ENCODE data around the gene TMEM139.
A peak's percentile ranks its signal among the peaks of the same experiment; 100 is the strongest.

TMEM139 gene

GRCh38 chr7:143284591-143285469 is at the start of gene TMEM139:
TSS of gene TMEM139 (plus strand) at chr7:143284958. CDS start at chr7:143285958, 1,000 bp downstream.
- DNase-seq (ENCODE audit: low spot score), result no peak

- no peak for DNase-seq (ENCODE audit: low spot score)
Measured at GRCh38 chr7:143235561-143235960, 49.2 kb upstream of the TMEM139 start.

- no peak for DNase-seq (ENCODE audit: low spot score)
Measured at GRCh38 chr7:143236408-143236990, 48.3 kb upstream of the TMEM139 start.

GRCh38 chr7:143237366-143237765 is 47.4 kb upstream of the TMEM139 start:
- no peak for DNase-seq (ENCODE audit: low spot score)

- DNase-seq (ENCODE audit: low spot score), result no peak
Measured at GRCh38 chr7:143238289-143238980, 46.3 kb upstream of the TMEM139 start.

GRCh38 chr7:143239813-143240212 is 44.9 kb upstream of the TMEM139 start:
- no peak for DNase-seq (ENCODE audit: low spot score)

- peak; percentile 34 for DNase-seq (ENCODE audit: low spot score)
Measured at GRCh38 chr7:143240291-143241168, 44.2 kb upstream of the TMEM139 start.

- DNase-seq (ENCODE audit: low spot score), result no peak
Measured at GRCh38 chr7:143242306-143242705, 42.5 kb upstream of the TMEM139 start.

GRCh38 chr7:143243111-143243510 is 41.6 kb upstream of the TMEM139 start:
- DNase-seq (ENCODE audit: low spot score), result no peak

GRCh38 chr7:143243614-143244013 is 41.1 kb upstream of the TMEM139 start:
- no peak for DNase-seq (ENCODE audit: low spot score)

GRCh38 chr7:143244321-143244720 is 40.4 kb upstream of the TMEM139 start:
- DNase-seq (ENCODE audit: low spot score), result no peak

- DNase-seq (ENCODE audit: low spot score), result no peak
Measured at GRCh38 chr7:143245123-143245522, 39.6 kb upstream of the TMEM139 start.

GRCh38 chr7:143247372-143247771 is 37.4 kb upstream of the TMEM139 start:
- no peak for DNase-seq (ENCODE audit: low spot score)

- no peak for DNase-seq (ENCODE audit: low spot score)
Measured at GRCh38 chr7:143248761-143249354, 35.9 kb upstream of the TMEM139 start.

- DNase-seq (ENCODE audit: low spot score), result no peak
Measured at GRCh38 chr7:143250199-143250598, 34.6 kb upstream of the TMEM139 start.

- no peak for DNase-seq (ENCODE audit: low spot score)
Measured at GRCh38 chr7:143250822-143251221, 33.9 kb upstream of the TMEM139 start.

GRCh38 chr7:143252006-143252405 is 32.8 kb upstream of the TMEM139 start:
- DNase-seq (ENCODE audit: low spot score), result no peak

GRCh38 chr7:143255564-143255963 is 29.2 kb upstream of the TMEM139 start:
- no peak for DNase-seq (ENCODE audit: low spot score)

- no peak for DNase-seq (ENCODE audit: low spot score)
Measured at GRCh38 chr7:143256325-143256724, 28.4 kb upstream of the TMEM139 start.

- DNase-seq (ENCODE audit: low spot score), result no peak
Measured at GRCh38 chr7:143256932-143257331, 27.8 kb upstream of the TMEM139 start.

- no peak for DNase-seq (ENCODE audit: low spot score)
Measured at GRCh38 chr7:143257501-143257900, 27.3 kb upstream of the TMEM139 start.

All from hepatic stellate cell (primary cell).